ENCODE data around the gene KSR1.

GRCh38 chr17:27539152-27539551 lies 82.9 kb downstream of the KSR1 start:
- TF ChIP-seq, protein P1, sequence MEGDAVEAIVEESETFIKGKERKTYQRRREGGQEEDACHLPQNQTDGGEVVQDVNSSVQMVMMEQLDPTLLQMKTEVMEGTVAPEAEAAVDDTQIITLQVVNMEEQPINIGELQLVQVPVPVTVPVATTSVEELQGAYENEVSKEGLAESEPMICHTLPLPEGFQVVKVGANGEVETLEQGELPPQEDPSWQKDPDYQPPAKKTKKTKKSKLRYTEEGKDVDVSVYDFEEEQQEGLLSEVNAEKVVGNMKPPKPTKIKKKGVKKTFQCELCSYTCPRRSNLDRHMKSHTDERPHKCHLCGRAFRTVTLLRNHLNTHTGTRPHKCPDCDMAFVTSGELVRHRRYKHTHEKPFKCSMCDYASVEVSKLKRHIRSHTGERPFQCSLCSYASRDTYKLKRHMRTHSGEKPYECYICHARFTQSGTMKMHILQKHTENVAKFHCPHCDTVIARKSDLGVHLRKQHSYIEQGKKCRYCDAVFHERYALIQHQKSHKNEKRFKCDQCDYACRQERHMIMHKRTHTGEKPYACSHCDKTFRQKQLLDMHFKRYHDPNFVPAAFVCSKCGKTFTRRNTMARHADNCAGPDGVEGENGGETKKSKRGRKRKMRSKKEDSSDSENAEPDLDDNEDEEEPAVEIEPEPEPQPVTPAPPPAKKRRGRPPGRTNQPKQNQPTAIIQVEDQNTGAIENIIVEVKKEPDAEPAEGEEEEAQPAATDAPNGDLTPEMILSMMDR (IDR thresholded peaks at IDR 0.05) = no peak
- no peak for TF ChIP-seq POLR2A (IDR thresholded peaks at IDR 0.05)

Data from Peyer's patch (tissue), 4 donors.